TTC549 (cell line): Measurements from ENCODE around the gene SNX25.
"Not testable (repeated sequence)": the region's sequence is repeated elsewhere in the genome, so short reads cannot be mapped to it uniquely, and the experiment has no call there.

Source experiments
- FAIRE-seq: peaks from 2 replicates; lab custom pipeline; 2012; peaks lifted over from hg19 to GRCh38; lab: Jason Lieb, UNC

SNX25 gene

GRCh38 chr4:185307136-185307950 lies 97.9 kb downstream of the SNX25 start:
- FAIRE-seq = no peak

- no peak for FAIRE-seq
Measured at GRCh38 chr4:185309770-185310169, 100.4 kb downstream of the SNX25 start.

- FAIRE-seq = no peak
Measured at GRCh38 chr4:185311113-185311888, 101.9 kb downstream of the SNX25 start.

- no peak for FAIRE-seq
Measured at GRCh38 chr4:185312699-185313098, 103.3 kb downstream of the SNX25 start.

GRCh38 chr4:185317462-185317861 lies 108.1 kb downstream of the SNX25 start:
- FAIRE-seq = not testable (repeated sequence)

GRCh38 chr4:185317880-185318279 lies 108.5 kb downstream of the SNX25 start:
- FAIRE-seq = no peak

GRCh38 chr4:185318679-185319078 lies 109.3 kb downstream of the SNX25 start:
- FAIRE-seq = no peak

GRCh38 chr4:185322803-185323202 lies 113.4 kb downstream of the SNX25 start:
- FAIRE-seq = no peak

- FAIRE-seq = no peak
Measured at GRCh38 chr4:185323606-185324005, 114.2 kb downstream of the SNX25 start.

GRCh38 chr4:185324361-185324760 lies 115.0 kb downstream of the SNX25 start:
- FAIRE-seq = not testable (repeated sequence)

- not testable (repeated sequence) for FAIRE-seq
Measured at GRCh38 chr4:185325721-185326120, 116.3 kb downstream of the SNX25 start.

- FAIRE-seq = no peak
Measured at GRCh38 chr4:185328586-185328985, 119.2 kb downstream of the SNX25 start.

GRCh38 chr4:185329879-185330510 lies 120.6 kb downstream of the SNX25 start:
- not testable (repeated sequence) for FAIRE-seq

GRCh38 chr4:185332575-185333464 lies 123.4 kb downstream of the SNX25 start:
- no peak for FAIRE-seq

- no peak for FAIRE-seq
Measured at GRCh38 chr4:185334326-185334725, 124.9 kb downstream of the SNX25 start.

GRCh38 chr4:185335579-185335978 lies 126.2 kb downstream of the SNX25 start:
- no peak for FAIRE-seq

- FAIRE-seq = no peak
Measured at GRCh38 chr4:185339941-185340340, 130.5 kb downstream of the SNX25 start.

GRCh38 chr4:185341377-185341776 lies 132.0 kb downstream of the SNX25 start:
- FAIRE-seq = no peak

- FAIRE-seq = no peak
Measured at GRCh38 chr4:185341841-185342240, 132.4 kb downstream of the SNX25 start.

- FAIRE-seq = no peak
Measured at GRCh38 chr4:185343726-185344581, 134.6 kb downstream of the SNX25 start.
